Measurements from ENCODE around the gene NDUFAF3.

DNA sequence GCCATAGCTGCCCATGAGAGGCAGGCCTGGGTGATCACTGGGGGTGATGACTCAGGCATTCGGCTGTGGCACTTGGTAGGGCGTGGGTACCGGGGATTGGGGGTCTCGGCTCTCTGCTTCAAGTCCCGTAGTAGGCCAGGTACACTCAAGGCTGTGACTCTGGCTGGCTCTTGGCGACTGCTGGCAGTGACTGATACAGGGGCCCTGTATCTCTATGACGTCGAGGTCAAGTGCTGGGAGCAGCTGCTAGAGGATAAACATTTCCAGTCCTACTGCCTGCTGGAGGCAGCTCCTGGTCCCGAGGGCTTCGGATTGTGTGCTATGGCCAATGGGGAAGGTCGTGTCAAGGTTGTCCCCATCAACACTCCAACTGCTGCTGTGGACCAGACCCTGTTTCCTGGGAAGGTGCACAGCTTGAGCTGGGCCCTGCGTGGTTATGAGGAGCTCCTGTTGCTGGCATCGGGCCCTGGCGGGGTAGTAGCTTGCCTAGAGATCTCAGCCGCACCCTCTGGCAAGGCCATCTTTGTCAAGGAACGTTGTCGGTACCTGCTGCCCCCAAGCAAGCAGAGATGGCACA is 9.4 kb upstream of the NDUFAF3 start:
- TF ChIP-seq CTCF (IDR thresholded peaks at IDR 0.05) (no peak), EP300 (IDR thresholded peaks at IDR 0.05) (no peak), POLR2A (IDR thresholded peaks at IDR 0.05) (no peak)
